UCSD-AML1 (cell line): Measurements from ENCODE around the gene SPP1.

ENCODE experiments used
- DNase-seq: peaks from one replicate; lab custom pipeline; 2025; ENCODE audit not compliant: unreplicated experiment; lab: John Stamatoyannopoulos, UW

The SPP1 gene

GRCh38 chr4:87953826-87954225 is 21.7 kb upstream of the SPP1 start:
- no peak for DNase-seq

- no peak for DNase-seq
These were observed 19.0 kb upstream of the SPP1 start for GRCh38 chr4:87956501-87956900.

GRCh38 chr4:87957061-87957460 is 18.5 kb upstream of the SPP1 start:
- DNase-seq, result no peak

- no peak for DNase-seq
These were observed 13.5 kb upstream of the SPP1 start for GRCh38 chr4:87961993-87962392.

GRCh38 chr4:87962398-87963146 is 12.9 kb upstream of the SPP1 start:
- no peak for DNase-seq

DNA sequence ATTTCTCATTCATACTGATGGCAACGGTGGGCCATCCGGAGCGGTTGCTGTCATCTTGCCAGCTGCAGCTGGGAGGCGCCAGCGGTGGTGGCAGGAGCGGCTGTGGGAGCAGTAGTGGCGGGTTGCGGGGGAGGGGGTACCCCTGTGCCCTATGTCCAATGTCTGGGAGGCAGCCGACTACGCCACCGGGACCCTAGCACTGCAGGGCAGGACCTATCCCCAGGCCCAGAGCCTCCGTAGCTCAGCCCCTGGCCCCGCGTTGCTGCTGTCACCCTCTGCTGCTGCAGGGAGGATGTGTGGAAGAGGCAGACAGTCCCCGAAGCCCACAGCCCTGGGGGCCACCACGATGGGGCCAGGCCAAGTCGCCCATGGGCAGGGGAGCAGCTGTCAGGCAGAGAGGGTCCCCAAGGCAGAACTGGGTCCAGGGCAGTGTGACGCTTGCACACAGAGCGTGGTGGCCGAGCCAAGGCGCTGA is 10.0 kb upstream of the SPP1 start:
- no peak for DNase-seq

DNA sequence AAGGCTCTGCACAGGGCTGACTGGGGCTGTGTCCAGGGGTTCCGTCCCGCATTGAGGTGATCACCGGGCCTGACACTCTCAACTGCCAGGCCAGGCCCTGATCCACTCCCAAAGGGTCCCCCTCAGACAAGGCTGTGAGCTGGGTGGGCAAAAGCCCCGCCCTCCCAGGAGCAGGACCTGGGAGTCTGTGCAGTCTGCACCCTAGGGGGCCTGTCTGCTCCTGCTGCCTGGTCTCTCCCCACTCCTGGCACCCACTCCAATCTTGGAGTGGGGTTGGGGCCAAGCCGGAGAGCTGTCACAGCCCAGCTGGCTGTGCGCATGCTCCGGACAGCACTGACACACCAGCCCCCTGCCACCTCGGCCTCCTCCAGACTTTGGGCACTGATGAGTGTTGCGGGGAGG is 9.4 kb upstream of the SPP1 start:
- no peak for DNase-seq

DNA sequence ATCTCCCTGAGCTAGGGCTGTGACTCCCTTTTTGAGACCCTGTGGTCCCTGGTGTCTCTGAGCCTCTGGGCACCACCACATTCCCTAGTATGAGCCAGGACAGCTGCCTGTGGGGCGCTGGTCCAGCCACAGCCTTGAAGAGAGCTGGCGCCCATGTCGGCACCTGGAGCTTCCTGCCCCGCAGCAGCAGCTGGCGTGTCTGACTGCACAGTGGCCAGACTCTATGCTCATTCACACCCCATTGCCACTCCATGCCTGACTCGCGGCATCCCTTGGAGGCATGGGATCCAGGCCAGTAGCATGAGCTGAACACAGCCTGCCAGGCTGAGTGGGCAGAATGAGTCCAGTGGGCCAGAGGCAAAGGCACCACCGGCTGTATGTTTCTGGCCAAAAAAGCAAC is 8.3 kb upstream of the SPP1 start:
- no peak for DNase-seq

DNA sequence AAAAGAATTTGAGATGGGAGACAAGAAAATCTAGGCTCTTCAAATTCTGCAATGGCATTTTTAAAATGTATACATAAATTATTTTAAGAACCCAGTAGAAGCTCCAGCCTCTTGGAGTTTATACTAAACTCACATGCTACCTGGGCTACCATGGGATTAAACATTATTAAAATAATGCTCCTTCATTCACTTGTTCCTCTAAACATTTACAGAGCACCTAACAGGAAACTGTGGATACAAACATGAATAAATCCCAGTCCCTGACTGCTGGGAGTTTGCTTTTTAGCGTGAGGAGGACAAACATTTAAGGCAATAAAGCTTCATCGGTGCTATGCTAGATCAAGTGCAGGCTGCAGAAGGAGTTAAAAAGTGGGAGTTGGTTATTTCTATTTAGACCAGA is 5.4 kb upstream of the SPP1 start:
- DNase-seq, result no peak

GRCh38 chr4:87971866-87972265 is 3.6 kb upstream of the SPP1 start:
- no peak for DNase-seq

GRCh38 chr4:87973283-87974169 is 2.0 kb upstream of the SPP1 start:
- DNase-seq, result peak; percentile 16

- no peak for DNase-seq
These were observed 555 bp upstream of the SPP1 start for GRCh38 chr4:87974856-87975462.

DNA sequence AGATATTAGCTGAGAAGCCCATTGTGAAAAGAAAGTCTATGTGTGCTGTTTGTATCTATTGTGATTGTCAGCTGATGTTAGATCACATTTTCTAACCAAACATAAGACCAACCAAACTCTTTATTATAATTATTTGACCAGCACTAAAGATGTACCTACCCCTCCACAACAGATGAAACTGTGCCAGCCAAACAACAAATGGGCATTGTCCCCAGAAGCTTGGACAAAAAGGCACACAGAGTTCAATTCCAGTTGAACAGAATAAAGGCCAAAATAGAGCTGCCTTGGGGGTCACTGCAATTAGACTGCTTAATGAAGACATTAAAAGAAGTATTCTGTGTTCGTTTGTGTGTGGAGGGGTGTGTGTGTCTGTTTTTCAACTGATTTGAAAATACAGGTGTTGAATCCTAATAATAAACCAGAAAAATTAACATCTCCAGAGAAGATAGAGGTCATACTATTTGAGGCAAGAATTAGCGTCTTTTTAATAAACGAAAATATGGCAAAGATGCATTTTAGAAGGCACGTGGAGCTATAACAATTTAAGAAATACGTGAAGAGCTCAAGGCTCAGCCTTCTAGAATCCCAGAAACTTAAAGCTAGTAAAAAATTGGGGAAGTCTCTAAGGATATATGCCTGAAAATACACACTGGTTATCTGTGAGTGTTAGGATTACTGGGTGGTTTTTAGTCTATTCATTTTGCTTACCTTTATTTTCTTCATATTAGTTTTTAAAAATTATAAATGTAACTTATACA is 2.2 kb downstream of the SPP1 start:
- no peak for DNase-seq

- no peak for DNase-seq
These were observed 3.2 kb downstream of the SPP1 start for GRCh38 chr4:87978681-87979080.

GRCh38 chr4:87979810-87980209 is 4.3 kb downstream of the SPP1 start:
- DNase-seq, result no peak

DNA sequence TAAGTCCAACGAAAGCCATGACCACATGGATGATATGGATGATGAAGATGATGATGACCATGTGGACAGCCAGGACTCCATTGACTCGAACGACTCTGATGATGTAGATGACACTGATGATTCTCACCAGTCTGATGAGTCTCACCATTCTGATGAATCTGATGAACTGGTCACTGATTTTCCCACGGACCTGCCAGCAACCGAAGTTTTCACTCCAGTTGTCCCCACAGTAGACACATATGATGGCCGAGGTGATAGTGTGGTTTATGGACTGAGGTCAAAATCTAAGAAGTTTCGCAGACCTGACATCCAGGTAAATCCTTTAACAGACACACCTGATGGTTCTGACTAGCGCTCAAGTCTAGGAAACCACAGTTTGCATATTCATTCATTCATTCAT is 6.0 kb downstream of the SPP1 start:
- DNase-seq, result no peak

- no peak for DNase-seq
These were observed 6.5 kb downstream of the SPP1 start for GRCh38 chr4:87982036-87982435.

DNA sequence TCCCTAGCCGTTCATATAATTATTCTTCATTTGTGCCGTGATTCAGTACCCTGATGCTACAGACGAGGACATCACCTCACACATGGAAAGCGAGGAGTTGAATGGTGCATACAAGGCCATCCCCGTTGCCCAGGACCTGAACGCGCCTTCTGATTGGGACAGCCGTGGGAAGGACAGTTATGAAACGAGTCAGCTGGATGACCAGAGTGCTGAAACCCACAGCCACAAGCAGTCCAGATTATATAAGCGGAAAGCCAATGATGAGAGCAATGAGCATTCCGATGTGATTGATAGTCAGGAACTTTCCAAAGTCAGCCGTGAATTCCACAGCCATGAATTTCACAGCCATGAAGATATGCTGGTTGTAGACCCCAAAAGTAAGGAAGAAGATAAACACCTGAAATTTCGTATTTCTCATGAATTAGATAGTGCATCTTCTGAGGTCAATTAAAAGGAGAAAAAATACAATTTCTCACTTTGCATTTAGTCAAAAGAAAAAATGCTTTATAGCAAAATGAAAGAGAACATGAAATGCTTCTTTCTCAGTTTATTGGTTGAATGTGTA is 7.0 kb downstream of the SPP1 start:
- DNase-seq, result no peak

DNA sequence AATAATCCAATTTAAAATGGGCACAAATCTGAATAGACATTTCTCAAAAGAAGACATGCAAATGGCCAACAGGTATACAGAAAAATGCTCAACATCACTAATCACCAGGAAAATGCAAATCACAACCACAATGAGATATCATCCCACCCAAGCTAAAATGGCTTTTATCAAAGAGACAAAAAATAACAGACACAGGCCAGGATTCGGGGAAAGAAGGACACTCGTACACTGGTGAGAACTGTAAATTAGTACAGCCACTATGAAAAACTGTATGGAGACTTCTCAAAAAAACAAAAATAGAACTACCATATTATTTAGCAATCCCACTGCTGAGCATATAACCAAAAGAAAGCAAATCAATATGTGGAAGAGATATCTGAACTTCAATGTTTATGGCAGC is 8.5 kb downstream of the SPP1 start:
- DNase-seq, result no peak

DNA sequence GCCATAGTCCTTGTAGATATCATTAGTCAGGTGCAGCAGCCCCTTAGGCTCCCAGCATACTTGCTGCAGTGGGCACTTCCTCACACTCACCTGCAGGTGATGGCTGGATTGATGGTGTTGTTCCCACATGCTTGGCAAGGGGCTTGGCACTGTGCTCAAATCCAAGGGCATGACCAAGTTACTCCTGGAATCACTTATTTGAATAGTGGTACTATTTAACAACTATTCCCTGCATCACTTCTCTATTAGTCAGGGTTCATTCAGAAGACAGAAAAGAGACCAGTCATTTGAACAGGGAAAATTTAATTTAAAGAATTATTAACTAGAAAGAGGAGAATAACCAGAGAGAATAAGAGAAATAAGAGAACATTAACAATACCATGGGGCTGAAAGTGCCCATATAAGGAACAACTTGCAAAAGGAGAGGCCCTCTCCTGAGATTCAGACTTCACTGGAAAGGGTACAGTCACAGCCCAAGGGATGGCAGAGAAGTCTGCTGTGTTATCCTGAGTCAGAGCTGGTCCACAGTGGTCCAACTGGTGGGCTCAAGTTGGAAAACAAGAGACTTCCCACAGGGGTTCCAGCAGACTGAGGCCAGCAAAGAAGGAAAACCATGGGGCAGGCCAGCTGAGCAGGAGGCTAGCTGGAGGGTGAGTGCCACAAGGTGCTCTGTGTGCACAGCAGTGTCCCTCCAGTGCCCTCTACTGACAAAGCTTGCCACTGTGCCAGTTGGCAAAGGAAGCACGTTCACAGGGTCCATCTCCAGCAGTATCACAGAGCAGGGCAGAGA is 9.8 kb downstream of the SPP1 start:
- peak; percentile 57 for DNase-seq
